ENCODE measurements around the gene ACTBL2.

ACTBL2 gene

GRCh38 chr5:57434683-57435082, 47.9 kb downstream of the ACTBL2 start:
- no peak for DNase-seq (ENCODE audit: extremely low read depth, low read depth)
- no peak overlapping the region for H3K4me3 ChIP-seq (replicated peaks; ENCODE audit: low read depth, low read length)
- TF ChIP-seq CTCF (IDR thresholded peaks at IDR 0.05; ENCODE audit: low read depth, low read length, missing control alignments), result no peak

- TF ChIP-seq CTCF (IDR thresholded peaks at IDR 0.05; ENCODE audit: low read depth, low read length, missing control alignments), result no peak
- no peak for DNase-seq (ENCODE audit: extremely low read depth, low read depth)
- H3K4me3 ChIP-seq (replicated peaks; ENCODE audit: low read depth, low read length), result no peak overlapping the region
Measured at GRCh38 chr5:57434227-57434640, 48.4 kb downstream of the ACTBL2 start.

GRCh38 chr5:57432876-57433275, 49.7 kb downstream of the ACTBL2 start:
- no peak for DNase-seq (ENCODE audit: extremely low read depth, low read depth)
- no peak overlapping the region for H3K4me3 ChIP-seq (replicated peaks; ENCODE audit: low read depth, low read length)
- TF ChIP-seq CTCF (IDR thresholded peaks at IDR 0.05; ENCODE audit: low read depth, low read length, missing control alignments), result no peak

GRCh38 chr5:57431759-57432158, 50.9 kb downstream of the ACTBL2 start:
- TF ChIP-seq CTCF (IDR thresholded peaks at IDR 0.05; ENCODE audit: low read depth, low read length, missing control alignments), result no peak
- H3K4me3 ChIP-seq (replicated peaks; ENCODE audit: low read depth, low read length), result no peak overlapping the region
- DNase-seq (ENCODE audit: extremely low read depth, low read depth), result no peak

All from HFF-Myc (cell line).